GM15510 (cell line): ENCODE data around the gene YPEL3.

Source experiments
- POLR2A ChIP-seq: IDR thresholded peaks from 3 replicates; pipeline ENCODE4 v1.6.1; 2011; ENCODE audit warnings: borderline replicate concordance; ENCODE audit not compliant: insufficient read length; ENCODE audit errors: extremely low read depth

Gene YPEL3

GRCh38 chr16:30086291-30087140 is 9.5 kb downstream of the YPEL3 start:
- TF ChIP-seq POLR2A: no peak

GRCh38 chr16:30085820-30086219 is 10.2 kb downstream of the YPEL3 start:
- TF ChIP-seq POLR2A: no peak

- TF ChIP-seq POLR2A: no peak
Measured at GRCh38 chr16:30085247-30085646, 10.8 kb downstream of the YPEL3 start.

- no peak for TF ChIP-seq POLR2A
Measured at GRCh38 chr16:30084816-30085159, 11.2 kb downstream of the YPEL3 start.

GRCh38 chr16:30084096-30084815 is 11.8 kb downstream of the YPEL3 start:
- no peak for TF ChIP-seq POLR2A

GRCh38 chr16:30083216-30084055 is 12.6 kb downstream of the YPEL3 start:
- no peak for TF ChIP-seq POLR2A

- TF ChIP-seq POLR2A: no peak
Measured at GRCh38 chr16:30082545-30083090, 13.4 kb downstream of the YPEL3 start.

- TF ChIP-seq POLR2A: no peak
Measured at GRCh38 chr16:30079480-30079879, 16.5 kb downstream of the YPEL3 start.

- no peak for TF ChIP-seq POLR2A
Measured at GRCh38 chr16:30078744-30079143, 17.3 kb downstream of the YPEL3 start.

GRCh38 chr16:30077656-30078055 is 18.4 kb downstream of the YPEL3 start:
- no peak for TF ChIP-seq POLR2A

- TF ChIP-seq POLR2A: no peak
Measured at GRCh38 chr16:30076276-30076791, 19.7 kb downstream of the YPEL3 start.

GRCh38 chr16:30075503-30076275 is 20.3 kb downstream of the YPEL3 start, which contains the start of gene PPP4C:
Gene PPP4C (plus strand): TSS chr16:30075994. CDS start chr16:30076378, 384 bp downstream.
- peak; percentile 92 for TF ChIP-seq POLR2A

- TF ChIP-seq POLR2A: no peak
Measured at GRCh38 chr16:30070490-30070889, 25.5 kb downstream of the YPEL3 start.
